ENCODE measurements around the gene CD82.

The CD82 gene

DNA sequence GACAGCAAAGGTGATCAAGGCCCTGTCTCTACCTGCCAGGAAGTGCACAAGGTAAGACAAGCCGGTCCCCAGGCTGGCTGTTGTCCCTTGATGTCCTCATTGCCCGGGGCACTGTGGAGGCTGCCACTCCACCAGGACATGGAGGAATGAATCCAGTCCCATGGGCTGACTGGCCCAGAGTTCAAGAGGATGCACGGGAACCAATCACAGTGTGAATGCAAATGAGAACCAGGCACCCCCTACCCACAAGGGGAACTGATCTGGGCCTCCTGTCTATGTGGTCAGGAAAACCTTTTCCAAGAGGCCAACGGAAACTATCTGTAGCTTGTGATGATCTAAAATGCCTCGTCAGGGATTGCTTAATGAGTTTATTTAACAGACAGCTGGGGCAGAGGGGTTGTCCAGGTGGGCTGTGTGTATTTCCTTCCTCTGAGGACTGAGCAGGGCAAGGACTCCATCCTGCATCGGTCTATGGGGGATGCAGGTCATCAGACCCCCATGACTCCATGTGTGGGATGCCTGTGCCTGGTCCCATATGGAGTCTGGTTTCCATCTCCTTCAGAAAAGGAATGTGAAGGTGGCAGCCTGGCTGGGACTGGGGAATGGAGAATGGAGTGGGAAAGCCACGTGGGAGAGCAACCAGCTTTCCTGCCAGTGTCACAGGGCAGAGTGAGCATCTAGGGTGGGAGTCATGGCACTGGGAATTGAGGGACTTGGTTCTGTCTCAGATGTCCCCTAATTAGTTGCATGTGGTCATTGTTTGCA is 60.5 kb downstream of the CD82 start:
- intact Hi-C loops (cut with DNase I; ENCODE audit: low total_unique reads) = no loop called here
- Histone ChIP-seq H3K27ac (no peak overlapping the region), H3K27me3 (no peaks in the 10 kb centered on the region), H3K4me1 (peaks cover 0 to 24% (median 14%) of the 10 kb centered on the region in 4 donors), H3K9me3 (peaks cover 0 to 6% (median 0%) of the 10 kb centered on the region in 3 donors), H3K4me3 (no peak overlapping the region), H3K36me3 (peaks cover 0 to 3% (median 0%) of the 10 kb centered on the region in 3 donors)
- peak in 1 of 2 donors; percentile 42 for DNase-seq
- TF ChIP-seq, protein P1, sequence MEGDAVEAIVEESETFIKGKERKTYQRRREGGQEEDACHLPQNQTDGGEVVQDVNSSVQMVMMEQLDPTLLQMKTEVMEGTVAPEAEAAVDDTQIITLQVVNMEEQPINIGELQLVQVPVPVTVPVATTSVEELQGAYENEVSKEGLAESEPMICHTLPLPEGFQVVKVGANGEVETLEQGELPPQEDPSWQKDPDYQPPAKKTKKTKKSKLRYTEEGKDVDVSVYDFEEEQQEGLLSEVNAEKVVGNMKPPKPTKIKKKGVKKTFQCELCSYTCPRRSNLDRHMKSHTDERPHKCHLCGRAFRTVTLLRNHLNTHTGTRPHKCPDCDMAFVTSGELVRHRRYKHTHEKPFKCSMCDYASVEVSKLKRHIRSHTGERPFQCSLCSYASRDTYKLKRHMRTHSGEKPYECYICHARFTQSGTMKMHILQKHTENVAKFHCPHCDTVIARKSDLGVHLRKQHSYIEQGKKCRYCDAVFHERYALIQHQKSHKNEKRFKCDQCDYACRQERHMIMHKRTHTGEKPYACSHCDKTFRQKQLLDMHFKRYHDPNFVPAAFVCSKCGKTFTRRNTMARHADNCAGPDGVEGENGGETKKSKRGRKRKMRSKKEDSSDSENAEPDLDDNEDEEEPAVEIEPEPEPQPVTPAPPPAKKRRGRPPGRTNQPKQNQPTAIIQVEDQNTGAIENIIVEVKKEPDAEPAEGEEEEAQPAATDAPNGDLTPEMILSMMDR (IDR thresholded peaks at IDR 0.05) = no peak

DNA sequence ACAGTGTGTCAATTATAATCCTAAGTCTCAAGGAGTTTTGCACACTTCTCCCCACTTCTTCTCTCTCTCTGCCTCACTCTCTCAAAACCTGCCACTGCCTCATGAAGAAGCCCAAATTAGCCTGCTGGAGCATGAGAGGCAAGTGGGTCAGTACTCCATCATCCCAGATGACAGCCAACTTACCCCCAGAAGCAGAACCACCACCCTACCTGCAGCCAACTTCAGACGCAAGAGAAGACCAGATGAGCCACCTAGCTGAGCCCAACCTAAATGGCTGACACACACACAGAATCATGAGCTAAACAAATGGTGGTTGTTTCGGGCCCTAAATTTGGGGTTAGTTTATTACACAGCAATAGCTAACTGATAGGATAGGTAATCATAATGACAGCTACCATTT is 61.2 kb downstream of the CD82 start:
- Histone ChIP-seq H3K27me3 (peaks cover 0 to 2% of the 10 kb centered on the region in 2 donors), H3K36me3 (peaks cover 0 to 3% (median 0%) of the 10 kb centered on the region in 3 donors), H3K4me3 (no peak overlapping the region), H3K9me3 (peaks cover 0 to 6% (median 0%) of the 10 kb centered on the region in 3 donors), H3K27ac (peak overlapping the region in 1 of 2 donors; percentile 66), H3K4me1 (peaks cover 0 to 18% (median 11%) of the 10 kb centered on the region in 4 donors)
- TF ChIP-seq, protein P1 (IDR thresholded peaks at IDR 0.05) = no peak
- DNase-seq = no peak
- intact Hi-C loops (cut with DNase I; ENCODE audit: low total_unique reads) = no loop called here

DNA sequence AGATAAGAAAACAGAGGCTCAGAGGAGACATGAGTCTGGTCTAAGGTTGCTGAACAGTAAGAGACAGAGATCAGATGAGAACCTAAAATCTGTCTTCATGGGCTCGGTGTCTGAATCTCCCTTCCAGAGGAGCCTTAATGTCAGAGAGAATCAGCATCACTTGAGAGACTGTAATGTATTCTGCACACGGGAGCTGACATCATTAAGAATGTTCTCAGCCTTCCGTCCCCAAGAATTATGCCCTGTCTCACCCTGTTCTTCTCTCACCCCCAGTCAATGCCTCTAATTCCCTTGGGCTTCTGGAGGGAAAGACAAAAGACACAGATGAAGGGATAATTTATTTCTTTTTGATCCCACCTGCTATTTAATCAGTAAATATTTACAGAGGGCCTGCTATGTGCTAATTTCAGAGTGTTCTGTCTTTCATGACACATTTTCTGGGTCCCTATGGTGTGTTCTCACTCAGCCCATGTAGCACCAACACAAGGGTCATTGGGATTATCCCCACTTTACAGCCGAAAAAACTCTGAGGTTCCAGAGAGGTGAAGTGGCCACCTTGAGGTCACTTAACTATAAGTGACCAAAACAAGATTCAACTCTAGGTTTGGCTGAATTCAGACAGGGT is 61.8 kb downstream of the CD82 start:
- intact Hi-C loops (cut with DNase I; ENCODE audit: low total_unique reads) = no loop called here
- TF ChIP-seq, protein P1 (IDR thresholded peaks at IDR 0.05) = no peak
- peaks cover 0 to 18% (median 11%) of the 10 kb centered on the region in 4 donors for H3K4me1 ChIP-seq
- DNase-seq = no peak
- H3K27ac ChIP-seq = peak overlapping the region; percentile 59 to 66
- H3K9me3 ChIP-seq = peaks cover 0 to 6% (median 0%) of the 10 kb centered on the region in 3 donors
- peaks cover 0 to 7% of the 10 kb centered on the region in 2 donors for H3K27me3 ChIP-seq
- H3K36me3 ChIP-seq = no peaks in the 10 kb centered on the region
- H3K4me3 ChIP-seq = no peak overlapping the region

DNA sequence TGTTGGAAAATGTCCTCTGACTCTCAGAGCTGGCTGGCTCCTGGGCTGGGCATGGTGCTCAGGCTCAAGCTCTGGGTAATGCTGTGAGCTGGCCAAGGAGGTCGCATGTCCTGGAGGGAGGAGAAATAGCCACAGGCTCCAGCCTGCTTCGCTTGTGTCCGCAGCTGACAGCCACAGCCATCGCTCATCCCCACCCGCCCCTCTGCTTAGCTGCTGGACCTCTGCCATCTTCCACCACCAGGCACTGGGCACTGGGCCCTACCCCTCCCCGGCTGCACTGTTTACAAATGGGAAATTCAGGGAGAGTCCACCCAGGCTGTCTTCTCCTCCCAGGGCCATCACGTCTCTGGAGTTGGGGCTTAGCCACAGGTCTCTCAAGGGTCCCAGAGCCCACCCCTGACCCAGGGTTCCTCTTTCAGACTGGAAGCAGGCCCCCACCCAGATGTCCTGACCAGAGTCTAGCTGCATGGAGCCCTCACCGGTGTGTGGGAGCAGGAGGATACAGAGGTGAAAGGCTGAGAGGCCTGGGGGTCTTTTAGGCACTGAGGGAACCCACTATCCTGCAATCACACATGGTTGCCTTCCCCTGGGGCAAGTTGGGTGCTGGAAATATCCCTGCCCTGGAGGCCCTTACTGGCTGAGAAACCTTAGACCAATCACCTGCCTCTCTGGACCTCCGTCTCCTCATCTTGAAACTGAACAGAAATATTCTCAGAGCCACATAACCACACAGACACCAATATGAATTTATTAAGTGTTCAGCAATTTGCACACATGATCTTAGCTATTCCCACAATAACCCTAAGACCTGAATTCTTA is 62.7 kb downstream of the CD82 start:
- Histone ChIP-seq H3K27ac (peak overlapping the region; percentile 59 to 66), H3K4me1 (peaks cover 0 to 18% (median 11%) of the 10 kb centered on the region in 4 donors), H3K9me3 (peaks cover 0 to 6% (median 0%) of the 10 kb centered on the region in 3 donors), H3K36me3 (no peaks in the 10 kb centered on the region), H3K4me3 (no peak overlapping the region), H3K27me3 (peaks cover 0 to 8% of the 10 kb centered on the region in 2 donors)
- TF ChIP-seq, protein P1 (IDR thresholded peaks at IDR 0.05) = no peak
- intact Hi-C loops (cut with DNase I; ENCODE audit: low total_unique reads) = no loop called here
- DNase-seq = peak; percentile 75 to 91
